GM12892 (cell line): Measurements from ENCODE around the gene SUMF2.
"Not testable (repeated sequence)": the region's sequence is repeated elsewhere in the genome, so short reads cannot be mapped to it uniquely, and the experiment has no call there.

Experiments
- DNase-seq: peaks from one replicate; pipeline ENCODE4 v3.0.0; 2011; ENCODE audit not compliant: insufficient read length
- FAIRE-seq: peaks from 2 replicates; lab custom pipeline; 2011; peaks lifted over from hg19 to GRCh38; lab: Jason Lieb, UNC
- POLR2A ChIP-seq: IDR thresholded peaks from 2 replicates; pipeline ENCODE4 v1.6.1; 2011; ENCODE audit warnings: low read depth, low read length, control low read depth
- POLR2AphosphoS5 ChIP-seq: IDR thresholded peaks from 2 replicates; pipeline ENCODE4 v1.6.1; 2011; ENCODE audit warnings: low read depth, low read length, control low read depth
- TAF1 ChIP-seq: IDR thresholded peaks from 2 replicates; pipeline ENCODE4 v1.6.1; 2011; ENCODE audit warnings: low read depth, mild to moderate bottlenecking, control low read depth, low read length, borderline replicate concordance

Gene SUMF2

GRCh38 chr7:56077681-56078080, 13.6 kb downstream of the SUMF2 start:
- TF ChIP-seq POLR2AphosphoS5 (no peak), POLR2A (no peak), TAF1 (no peak)
- FAIRE-seq (no peak), DNase-seq (no peak)

- FAIRE-seq (no peak), DNase-seq (no peak)
- TF ChIP-seq TAF1 (no peak), POLR2A (no peak), POLR2AphosphoS5 (no peak)
Measured at GRCh38 chr7:56078196-56078595, 14.1 kb downstream of the SUMF2 start.

GRCh38 chr7:56079450-56080185, 15.5 kb downstream of the SUMF2 start:
- DNase-seq: no peak
- no peak for FAIRE-seq
- no peak for TF ChIP-seq POLR2AphosphoS5
- TF ChIP-seq POLR2A: no peak

GRCh38 chr7:56080726-56081435, 16.8 kb downstream of the SUMF2 start:
- not testable (repeated sequence) for FAIRE-seq, DNase-seq

- TF ChIP-seq TAF1 (no peak), POLR2AphosphoS5 (no peak), POLR2A (no peak)
Measured at GRCh38 chr7:56081626-56082340, 17.7 kb downstream of the SUMF2 start.

GRCh38 chr7:56083150-56083785, 19.2 kb downstream of the SUMF2 start:
- TF ChIP-seq POLR2AphosphoS5: peak; percentile 41
- TF ChIP-seq TAF1: no peak
- DNase-seq (no peak), FAIRE-seq (no peak)

More at GRCh38 chr7:56081626-56082340, 17.7 kb downstream of the SUMF2 start:
- no peak for FAIRE-seq
- DNase-seq: no peak

- DNase-seq: no peak
- FAIRE-seq: no peak
- TF ChIP-seq POLR2A: no peak
- TF ChIP-seq POLR2AphosphoS5: no peak
- no peak for TF ChIP-seq TAF1
Measured at GRCh38 chr7:56086761-56087160, 22.7 kb downstream of the SUMF2 start.

GRCh38 chr7:56087445-56087844, 23.4 kb downstream of the SUMF2 start:
- DNase-seq: no peak
- TF ChIP-seq TAF1 (no peak), POLR2A (no peak), POLR2AphosphoS5 (no peak)

GRCh38 chr7:56091591-56091990, 27.5 kb downstream of the SUMF2 start:
- FAIRE-seq: no peak
- TF ChIP-seq TAF1 (no peak), POLR2AphosphoS5 (no peak), POLR2A (no peak)
- DNase-seq: no peak

More at GRCh38 chr7:56087445-56087844, 23.4 kb downstream of the SUMF2 start:
- FAIRE-seq: no peak

GRCh38 chr7:56092388-56092787, 28.3 kb downstream of the SUMF2 start:
- not testable (repeated sequence) for DNase-seq, FAIRE-seq

GRCh38 chr7:56092789-56093531, 28.9 kb downstream of the SUMF2 start, which contains the start of gene PHKG1:
Gene PHKG1, minus strand, starts transcription at chr7:56092952. Its CDS starts 4,011 bp downstream, at chr7:56088941.
- FAIRE-seq (no peak), DNase-seq (no peak)

More at GRCh38 chr7:56092789-56093531, 28.9 kb downstream of the SUMF2 start, which contains the start of gene PHKG1:
- TF ChIP-seq POLR2AphosphoS5 (no peak), TAF1 (no peak), POLR2A (no peak)
